ENCODE data around the gene SYNE1.

Gene SYNE1

DNA sequence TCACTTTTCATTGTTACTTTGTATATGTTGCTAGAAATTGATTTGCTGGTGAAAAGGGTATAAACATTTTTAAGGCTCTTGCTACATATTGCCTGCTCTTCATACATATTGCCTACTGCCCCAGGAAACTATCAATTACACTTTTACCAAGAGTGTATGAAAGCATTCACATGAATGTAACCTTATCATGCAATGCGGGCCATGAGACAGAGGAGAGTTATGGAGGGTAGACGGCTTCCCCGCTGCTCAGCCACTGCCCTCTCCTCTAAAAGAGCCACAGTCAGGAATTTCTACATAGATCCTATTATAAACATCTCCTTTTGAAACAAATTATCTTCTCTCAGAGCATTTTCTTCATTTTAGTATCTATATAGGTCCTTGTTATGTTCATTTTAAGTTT lies 565.3 kb downstream of the SYNE1 start:
- peak; percentile 36 for DNase-seq (ENCODE audit: low read depth)
- TF ChIP-seq, protein P1, sequence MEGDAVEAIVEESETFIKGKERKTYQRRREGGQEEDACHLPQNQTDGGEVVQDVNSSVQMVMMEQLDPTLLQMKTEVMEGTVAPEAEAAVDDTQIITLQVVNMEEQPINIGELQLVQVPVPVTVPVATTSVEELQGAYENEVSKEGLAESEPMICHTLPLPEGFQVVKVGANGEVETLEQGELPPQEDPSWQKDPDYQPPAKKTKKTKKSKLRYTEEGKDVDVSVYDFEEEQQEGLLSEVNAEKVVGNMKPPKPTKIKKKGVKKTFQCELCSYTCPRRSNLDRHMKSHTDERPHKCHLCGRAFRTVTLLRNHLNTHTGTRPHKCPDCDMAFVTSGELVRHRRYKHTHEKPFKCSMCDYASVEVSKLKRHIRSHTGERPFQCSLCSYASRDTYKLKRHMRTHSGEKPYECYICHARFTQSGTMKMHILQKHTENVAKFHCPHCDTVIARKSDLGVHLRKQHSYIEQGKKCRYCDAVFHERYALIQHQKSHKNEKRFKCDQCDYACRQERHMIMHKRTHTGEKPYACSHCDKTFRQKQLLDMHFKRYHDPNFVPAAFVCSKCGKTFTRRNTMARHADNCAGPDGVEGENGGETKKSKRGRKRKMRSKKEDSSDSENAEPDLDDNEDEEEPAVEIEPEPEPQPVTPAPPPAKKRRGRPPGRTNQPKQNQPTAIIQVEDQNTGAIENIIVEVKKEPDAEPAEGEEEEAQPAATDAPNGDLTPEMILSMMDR (conservative IDR thresholded peaks at IDR 0.05; ENCODE audit: low read depth, low read length), result no peak
- H3K4me3 ChIP-seq (ENCODE audit: low read depth, low read length), result no peak overlapping the region

Measured in choroid plexus epithelial cell (primary cell).